C4-2B (cell line): Measurements from ENCODE around the gene UBE2Q2.

Source experiments
- ZFX ChIP-seq: fragments of 450-650 bp; IDR thresholded peaks from 2 replicates; pipeline ENCODE4 v1.6.1; 2017
- TF ChIP-seq, protein P1 (sequence below): fragments of 450-650 bp; conservative IDR thresholded peaks from 2 replicates; pipeline ENCODE4 v1.5.1; 2017; ENCODE audit warnings: mild to moderate bottlenecking

DNA sequence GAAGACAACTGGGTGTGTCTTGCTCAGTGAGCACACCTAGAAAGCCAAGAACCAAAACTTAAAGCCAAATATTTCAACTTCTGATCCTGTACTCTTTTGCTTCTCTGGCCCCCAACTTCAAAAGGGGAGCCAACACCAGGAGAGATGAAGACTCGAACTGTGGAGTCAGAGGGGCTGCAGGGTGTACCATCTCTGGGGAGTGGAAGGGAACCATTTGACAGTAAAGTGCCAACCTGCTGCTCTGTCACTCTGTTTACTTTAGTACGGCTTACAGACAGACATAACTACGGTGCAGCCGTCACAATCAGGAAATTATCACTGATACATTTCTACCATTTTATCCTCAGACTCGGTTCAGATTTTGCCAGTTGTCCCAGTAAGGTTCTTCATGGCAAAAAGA is 62.0 kb downstream of the UBE2Q2 start:
- TF ChIP-seq, protein P1, sequence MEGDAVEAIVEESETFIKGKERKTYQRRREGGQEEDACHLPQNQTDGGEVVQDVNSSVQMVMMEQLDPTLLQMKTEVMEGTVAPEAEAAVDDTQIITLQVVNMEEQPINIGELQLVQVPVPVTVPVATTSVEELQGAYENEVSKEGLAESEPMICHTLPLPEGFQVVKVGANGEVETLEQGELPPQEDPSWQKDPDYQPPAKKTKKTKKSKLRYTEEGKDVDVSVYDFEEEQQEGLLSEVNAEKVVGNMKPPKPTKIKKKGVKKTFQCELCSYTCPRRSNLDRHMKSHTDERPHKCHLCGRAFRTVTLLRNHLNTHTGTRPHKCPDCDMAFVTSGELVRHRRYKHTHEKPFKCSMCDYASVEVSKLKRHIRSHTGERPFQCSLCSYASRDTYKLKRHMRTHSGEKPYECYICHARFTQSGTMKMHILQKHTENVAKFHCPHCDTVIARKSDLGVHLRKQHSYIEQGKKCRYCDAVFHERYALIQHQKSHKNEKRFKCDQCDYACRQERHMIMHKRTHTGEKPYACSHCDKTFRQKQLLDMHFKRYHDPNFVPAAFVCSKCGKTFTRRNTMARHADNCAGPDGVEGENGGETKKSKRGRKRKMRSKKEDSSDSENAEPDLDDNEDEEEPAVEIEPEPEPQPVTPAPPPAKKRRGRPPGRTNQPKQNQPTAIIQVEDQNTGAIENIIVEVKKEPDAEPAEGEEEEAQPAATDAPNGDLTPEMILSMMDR: no peak
- TF ChIP-seq ZFX: no peak
